MM.1S (cell line): Measurements from ENCODE around the gene ZNF438.

ENCODE experiments used
- DNase-seq: peaks from one replicate; pipeline ENCODE4 v3.0.0-alpha.2; 2015
- H2AFZ ChIP-seq: fragments of 300-600 bp; sonication (generic); 2 replicates; pipeline ENCODE4 v1.6.0; 2016; ENCODE audit warnings: antibody characterized with exemption, low read length
- H3F3A ChIP-seq: fragments of 300-600 bp; sonication (generic); 2 replicates; pipeline ENCODE4 v1.6.1; 2016; ENCODE audit warnings: mild to moderate bottlenecking, antibody characterized with exemption, low read length, moderate library complexity, mixed read lengths; ENCODE audit not compliant: insufficient read depth
- H3K27ac ChIP-seq: fragments of 300-600 bp; sonication (generic); 2 replicates; pipeline ENCODE4 v1.5.1; 2016; ENCODE audit warnings: mild to moderate bottlenecking, low read length
- H3K27me3 ChIP-seq: fragments of 300-600 bp; sonication (generic); replicated peaks from 2 replicates; pipeline ENCODE4 v1.6.0; 2016; ENCODE audit warnings: low read length; ENCODE audit not compliant: insufficient read depth
- H3K36me3 ChIP-seq: fragments of 300-600 bp; sonication (generic); replicated peaks from 2 replicates; pipeline ENCODE4 v1.6.1; 2016; ENCODE audit warnings: mild to moderate bottlenecking, low read length, mixed read lengths; ENCODE audit not compliant: insufficient read depth
- H3K4me1 ChIP-seq: fragments of 300-600 bp; sonication (generic); 2 replicates; pipeline ENCODE4 v1.6.1; 2016; ENCODE audit warnings: low read length, mixed read lengths
- H3K4me2 ChIP-seq: fragments of 300-600 bp; sonication (generic); 2 replicates; pipeline ENCODE4 v1.6.0; 2016; ENCODE audit warnings: low read depth, low read length
- H3K4me3 ChIP-seq: fragments of 300-600 bp; sonication (generic); 2 replicates; pipeline ENCODE4 v1.5.1; 2016; ENCODE audit warnings: low read length, mixed read lengths
- H3K79me2 ChIP-seq: fragments of 300-600 bp; sonication (generic); 2 replicates; pipeline ENCODE4 v1.6.1; 2016; ENCODE audit warnings: mixed run types, low read length, mixed read lengths
- H3K9ac ChIP-seq: fragments of 300-600 bp; sonication (generic); 2 replicates; pipeline ENCODE4 v1.6.1; 2016; ENCODE audit warnings: low read length, mixed read lengths
- H3K9me2 ChIP-seq: fragments of 300-600 bp; sonication (generic); replicated peaks from 2 replicates; pipeline ENCODE4 v1.6.1; 2016; ENCODE audit warnings: mild to moderate bottlenecking, low read length, mixed read lengths; ENCODE audit not compliant: insufficient read depth
- H3K9me3 ChIP-seq: fragments of 300-600 bp; sonication (generic); replicated peaks from 2 replicates; pipeline ENCODE4 v1.6.1; 2016; ENCODE audit warnings: mild to moderate bottlenecking, low read length, mixed read lengths; ENCODE audit not compliant: insufficient read depth
- H4K20me1 ChIP-seq: fragments of 300-600 bp; sonication (generic); 2 replicates; pipeline ENCODE4 v1.6.1; 2016; ENCODE audit warnings: mild to moderate bottlenecking, low read length, moderate library complexity, mixed read lengths; ENCODE audit not compliant: insufficient read depth
- EZH2 ChIP-seq: fragments of 300-600 bp; sonication (generic); optimal IDR thresholded peaks from 2 replicates; pipeline ENCODE3; 2017; ENCODE audit warnings: low read depth, mild to moderate bottlenecking, antibody characterized with exemption, low read length, mixed read lengths
- EZH2phosphoT487 ChIP-seq: fragments of 300-600 bp; sonication (generic); IDR thresholded peaks from 2 replicates; pipeline ENCODE4 v1.6.1; 2018; ENCODE audit warnings: antibody characterized with exemption, low read length
- TF ChIP-seq, protein P1 (sequence below): fragments of 300-600 bp; sonication (generic); IDR thresholded peaks from 2 replicates; pipeline ENCODE4 v1.5.1; 2016; ENCODE audit warnings: antibody characterized with exemption, low read length, mixed read lengths

Gene ZNF438

DNA sequence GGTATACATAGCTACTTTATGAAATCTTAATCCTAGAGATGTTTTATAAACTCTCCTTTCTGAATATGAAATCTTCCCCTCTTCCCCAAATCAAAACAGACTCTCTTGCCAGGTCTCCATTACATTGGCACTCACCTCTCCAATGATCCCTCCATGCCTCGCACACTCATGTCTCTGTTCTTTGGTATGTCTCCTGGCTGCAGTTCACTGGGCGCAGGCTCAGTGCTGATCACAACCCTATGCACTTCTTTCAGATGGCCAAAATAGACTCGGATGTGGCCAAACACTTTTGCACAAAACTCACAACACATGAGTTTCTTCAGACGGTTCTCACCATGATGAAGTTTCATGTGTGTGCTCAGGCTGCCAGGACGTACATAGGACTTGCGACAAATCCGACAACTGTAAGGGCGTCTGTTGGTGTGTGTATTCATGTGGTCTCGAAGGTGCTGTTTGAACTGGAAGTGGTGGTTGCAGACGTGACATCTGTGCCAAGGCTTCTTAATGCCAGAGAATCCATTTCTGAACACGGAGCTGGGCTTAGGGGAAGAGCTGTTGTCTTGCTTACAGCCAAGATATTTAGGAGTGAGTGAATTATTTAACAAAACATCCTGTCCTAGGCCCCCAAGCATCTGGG, 183.2 kb downstream of the ZNF438 start:
- Histone ChIP-seq H3K9me3 (no peaks in the 10 kb centered on the region), H3K27me3 (no peaks in the 10 kb centered on the region), H3K9ac (no peak overlapping the region), H3F3A (no peaks in the 10 kb centered on the region), H3K4me3 (no peak overlapping the region), H3K79me2 (no peaks in the 10 kb centered on the region), H3K36me3 (no peaks in the 10 kb centered on the region), H3K4me2 (no peak overlapping the region), H3K4me1 (no peaks in the 10 kb centered on the region), H4K20me1 (no peaks in the 10 kb centered on the region), H3K27ac (no peak overlapping the region), H2AFZ (no peak overlapping the region), H3K9me2 (no peaks in the 10 kb centered on the region)
- TF ChIP-seq EZH2 (no peak), EZH2phosphoT487 (no peak)
- TF ChIP-seq, protein P1, sequence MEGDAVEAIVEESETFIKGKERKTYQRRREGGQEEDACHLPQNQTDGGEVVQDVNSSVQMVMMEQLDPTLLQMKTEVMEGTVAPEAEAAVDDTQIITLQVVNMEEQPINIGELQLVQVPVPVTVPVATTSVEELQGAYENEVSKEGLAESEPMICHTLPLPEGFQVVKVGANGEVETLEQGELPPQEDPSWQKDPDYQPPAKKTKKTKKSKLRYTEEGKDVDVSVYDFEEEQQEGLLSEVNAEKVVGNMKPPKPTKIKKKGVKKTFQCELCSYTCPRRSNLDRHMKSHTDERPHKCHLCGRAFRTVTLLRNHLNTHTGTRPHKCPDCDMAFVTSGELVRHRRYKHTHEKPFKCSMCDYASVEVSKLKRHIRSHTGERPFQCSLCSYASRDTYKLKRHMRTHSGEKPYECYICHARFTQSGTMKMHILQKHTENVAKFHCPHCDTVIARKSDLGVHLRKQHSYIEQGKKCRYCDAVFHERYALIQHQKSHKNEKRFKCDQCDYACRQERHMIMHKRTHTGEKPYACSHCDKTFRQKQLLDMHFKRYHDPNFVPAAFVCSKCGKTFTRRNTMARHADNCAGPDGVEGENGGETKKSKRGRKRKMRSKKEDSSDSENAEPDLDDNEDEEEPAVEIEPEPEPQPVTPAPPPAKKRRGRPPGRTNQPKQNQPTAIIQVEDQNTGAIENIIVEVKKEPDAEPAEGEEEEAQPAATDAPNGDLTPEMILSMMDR: no peak
- DNase-seq: no peak

DNA sequence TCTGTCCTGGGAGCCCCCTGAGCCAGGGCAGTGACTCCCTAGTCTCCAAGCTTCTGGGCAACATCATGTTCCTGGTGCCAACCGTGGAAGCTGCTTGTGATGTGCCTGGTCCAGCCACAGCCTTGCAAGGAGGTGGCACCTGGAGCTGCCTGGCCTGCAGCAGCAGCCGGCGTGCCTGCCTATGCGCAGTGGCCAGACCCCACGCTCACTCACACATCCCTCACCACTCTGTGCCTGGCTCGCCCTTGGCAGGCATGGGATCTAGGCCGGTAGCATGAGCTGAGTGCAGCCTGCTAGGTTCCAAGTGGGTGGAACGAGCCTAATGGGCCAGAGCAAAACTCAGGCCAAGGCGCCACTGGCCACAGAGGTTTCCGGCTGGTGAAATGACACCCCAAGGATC, 184.0 kb downstream of the ZNF438 start:
- DNase-seq: no peak
- no peak for TF ChIP-seq EZH2phosphoT487
- no peak for TF ChIP-seq EZH2
- TF ChIP-seq, protein P1: no peak

GRCh38 chr10:30847199-30847598, 184.5 kb downstream of the ZNF438 start:
- no peaks in the 10 kb centered on the region for H3F3A ChIP-seq
- H3K79me2 ChIP-seq: no peaks in the 10 kb centered on the region
- no peaks in the 10 kb centered on the region for H3K36me3 ChIP-seq
- no peaks in the 10 kb centered on the region for H3K27me3 ChIP-seq
- H3K27ac ChIP-seq: no peak overlapping the region
- TF ChIP-seq EZH2 (no peak), EZH2phosphoT487 (no peak)
- TF ChIP-seq, protein P1: no peak
- H3K9me3 ChIP-seq: no peaks in the 10 kb centered on the region
- no peaks in the 10 kb centered on the region for H3K4me1 ChIP-seq
- H4K20me1 ChIP-seq: no peaks in the 10 kb centered on the region
- H3K4me2 ChIP-seq: no peak overlapping the region
- H3K4me3 ChIP-seq: no peak overlapping the region
- H3K9me2 ChIP-seq: no peaks in the 10 kb centered on the region
- no peak for DNase-seq
- H3K9ac ChIP-seq: no peak overlapping the region
- no peak overlapping the region for H2AFZ ChIP-seq

More for the DNA sequence above, 184.0 kb downstream of the ZNF438 start:
- Histone ChIP-seq H3K4me2 (no peak overlapping the region), H3K4me1 (no peaks in the 10 kb centered on the region), H3K36me3 (no peaks in the 10 kb centered on the region), H4K20me1 (no peaks in the 10 kb centered on the region), H3K79me2 (no peaks in the 10 kb centered on the region), H3K9me3 (no peaks in the 10 kb centered on the region), H3K4me3 (no peak overlapping the region), H3K27ac (no peak overlapping the region), H3K9ac (no peak overlapping the region), H2AFZ (no peak overlapping the region), H3F3A (no peaks in the 10 kb centered on the region), H3K27me3 (no peaks in the 10 kb centered on the region), H3K9me2 (no peaks in the 10 kb centered on the region)
